Ramos (cell line): ENCODE results near the gene MMEL1.
"Not testable (repeated sequence)": the region's sequence is repeated elsewhere in the genome, so short reads cannot be mapped to it uniquely, and the experiment has no call there.

Source experiments
- in situ Hi-C: fragments of 300-500 bp; cut with MboI; formaldehyde crosslinking; loops from one replicate; pipeline ENCODE4 v1.14.3; 2022; ENCODE audit warnings: low sequenced_read_pairs; ENCODE audit not compliant: unreplicated experiment

Gene MMEL1

DNA sequence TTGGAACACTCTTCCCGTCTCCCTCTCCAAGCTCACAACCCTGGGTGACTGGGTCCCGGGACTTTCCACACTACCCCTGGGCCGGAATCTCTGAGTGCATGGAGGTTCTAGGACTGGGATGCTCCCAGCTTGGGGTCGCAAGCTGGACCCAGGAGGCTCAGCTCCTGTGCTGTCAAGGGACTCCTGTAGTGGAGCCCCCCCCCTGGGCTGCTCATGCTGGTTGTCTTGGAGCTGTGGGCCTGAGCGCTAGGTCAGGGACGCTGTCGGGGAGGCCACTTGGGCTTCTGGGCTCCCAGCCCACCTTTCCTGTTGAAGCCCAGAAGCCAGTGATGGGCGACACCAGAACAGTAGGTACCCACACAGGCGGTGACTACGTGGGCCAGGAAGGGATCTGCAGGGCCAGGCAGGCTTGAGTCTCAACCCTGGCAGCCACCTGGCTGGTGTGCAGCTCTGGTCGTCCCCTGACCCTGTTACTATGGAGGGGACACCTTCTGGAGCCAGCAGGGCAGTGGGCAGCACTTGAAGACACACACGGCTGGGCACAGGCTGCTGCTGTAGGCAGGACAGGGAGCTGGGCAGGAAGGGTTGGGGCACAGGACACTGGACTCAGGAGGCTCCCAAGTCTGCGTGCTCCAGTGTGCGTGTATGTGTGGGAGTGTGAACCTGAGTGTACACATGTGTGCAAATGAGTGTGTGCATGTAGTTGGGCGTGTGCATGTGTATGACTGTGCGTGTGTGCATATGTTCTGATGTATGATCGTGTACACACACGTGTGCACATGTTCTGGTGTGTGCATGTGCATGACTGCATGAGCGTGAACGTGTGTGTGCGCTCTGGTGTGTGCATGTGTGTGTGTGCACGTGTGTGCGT, 3.0 kb downstream of the MMEL1 start:
- in situ Hi-C loops = no loop called here

DNA sequence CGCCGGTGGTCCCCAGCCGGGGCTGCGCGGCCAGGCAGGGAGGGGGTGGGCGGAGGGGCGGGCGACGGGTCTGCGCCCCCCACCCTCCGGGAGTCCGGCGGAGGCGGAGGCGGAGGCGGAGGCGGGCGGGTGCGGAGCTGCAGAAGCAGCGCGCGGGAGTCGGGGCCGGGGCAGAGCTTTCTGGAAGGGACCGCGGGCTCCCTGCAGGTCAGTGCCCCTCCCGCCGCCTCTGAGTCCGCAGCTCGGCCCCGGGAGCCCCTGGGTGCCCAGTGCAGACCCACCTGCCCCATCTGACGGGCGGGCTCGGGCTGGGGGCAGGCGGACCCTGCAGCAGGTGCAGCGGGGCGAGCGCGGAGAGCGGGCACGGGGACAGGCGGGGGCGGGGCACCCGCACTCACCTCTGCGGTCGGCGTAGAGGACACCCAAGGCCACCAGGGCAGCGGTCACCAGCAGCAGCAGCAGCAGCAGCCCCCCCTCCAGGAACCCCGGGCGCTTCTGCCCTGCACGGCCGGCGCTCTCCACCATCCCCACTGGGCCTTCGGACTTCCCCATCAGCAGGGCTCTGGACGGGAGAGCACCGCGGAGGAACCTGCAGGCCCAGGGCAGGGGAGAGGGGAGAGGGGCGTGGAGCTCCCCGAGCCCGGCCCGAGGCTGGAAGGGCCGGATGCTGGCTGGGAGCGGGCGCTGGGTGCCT, 3.7 kb downstream of the MMEL1 start:
- in situ Hi-C loops = no loop called here

DNA sequence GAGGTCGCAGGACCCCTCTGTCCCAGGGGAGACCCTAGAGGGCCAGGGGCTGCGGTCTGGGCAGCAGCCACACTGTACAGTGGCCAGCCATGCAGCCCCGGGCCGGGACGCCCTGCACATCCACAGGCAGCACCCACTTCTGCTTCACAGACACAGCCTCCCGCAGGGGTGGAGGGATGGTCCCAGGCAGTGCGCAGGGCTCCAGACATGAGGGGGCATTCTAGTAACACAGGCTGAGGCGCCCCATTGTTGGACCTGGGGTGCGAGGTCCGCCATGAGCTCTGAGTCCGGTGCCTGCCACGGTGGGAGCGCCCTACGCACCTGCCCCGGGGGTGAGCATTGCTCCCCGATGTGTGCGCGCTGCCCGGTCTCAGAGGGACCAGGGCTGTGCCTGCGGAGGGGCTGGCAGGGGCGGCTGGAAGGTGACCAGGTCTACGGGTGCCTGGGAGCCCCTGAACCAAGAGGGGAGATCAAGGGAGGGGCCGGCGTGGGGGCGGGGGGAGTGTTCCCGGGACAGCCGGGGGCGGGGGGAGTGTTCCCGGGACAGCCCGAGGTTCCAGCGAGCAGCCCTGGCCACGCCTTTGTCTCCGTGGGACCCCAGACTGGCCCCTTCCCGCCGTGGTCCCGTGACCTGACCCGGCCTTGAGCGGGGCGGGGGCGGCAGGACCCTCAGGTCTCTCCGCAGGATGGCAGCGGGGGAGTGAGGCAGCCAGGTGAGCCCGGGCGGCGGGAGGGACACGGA, 4.5 kb downstream of the MMEL1 start:
- in situ Hi-C loops = no loop called here

DNA sequence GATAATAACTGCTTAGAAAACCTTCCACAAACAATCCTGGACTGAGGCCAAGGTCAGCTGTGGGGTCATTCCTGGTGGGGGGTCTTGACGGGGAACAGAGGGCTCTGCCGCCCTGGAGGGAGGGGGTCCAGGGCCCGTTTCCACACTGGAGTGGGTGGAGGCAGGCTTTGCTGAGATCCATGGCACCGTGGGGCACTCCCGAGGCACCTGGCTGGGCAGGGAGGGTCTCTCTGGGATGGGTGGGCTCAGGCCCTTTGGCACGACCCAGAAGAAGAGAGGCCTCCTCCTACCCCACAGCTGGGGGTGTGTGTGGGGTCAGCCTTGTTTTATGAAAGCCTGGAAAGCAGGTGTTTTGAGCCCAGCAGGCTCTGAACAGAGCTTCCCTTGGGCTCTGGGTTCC, 5.1 kb downstream of the MMEL1 start:
- in situ Hi-C loops = no loop called here

DNA sequence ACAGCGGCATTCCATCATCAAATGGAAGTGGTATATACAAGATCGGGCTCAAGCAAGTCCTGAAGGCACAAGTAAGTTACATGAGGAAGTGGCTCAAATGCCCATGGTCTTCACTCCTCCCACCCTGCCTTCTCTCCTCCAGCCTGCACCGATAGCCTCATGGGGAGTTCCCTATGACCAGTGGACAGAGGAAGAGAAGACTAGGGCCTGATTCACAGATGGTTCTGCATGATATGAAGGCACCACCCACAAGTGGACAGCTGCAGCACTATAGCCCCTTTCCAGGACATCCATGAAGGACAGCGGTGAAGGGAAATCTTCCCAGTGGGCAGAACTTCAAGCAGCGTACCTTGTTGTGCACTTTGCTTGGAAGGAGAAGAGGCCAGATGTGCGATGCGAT, 7.1 kb downstream of the MMEL1 start:
- in situ Hi-C loops = not testable (repeated sequence)

DNA sequence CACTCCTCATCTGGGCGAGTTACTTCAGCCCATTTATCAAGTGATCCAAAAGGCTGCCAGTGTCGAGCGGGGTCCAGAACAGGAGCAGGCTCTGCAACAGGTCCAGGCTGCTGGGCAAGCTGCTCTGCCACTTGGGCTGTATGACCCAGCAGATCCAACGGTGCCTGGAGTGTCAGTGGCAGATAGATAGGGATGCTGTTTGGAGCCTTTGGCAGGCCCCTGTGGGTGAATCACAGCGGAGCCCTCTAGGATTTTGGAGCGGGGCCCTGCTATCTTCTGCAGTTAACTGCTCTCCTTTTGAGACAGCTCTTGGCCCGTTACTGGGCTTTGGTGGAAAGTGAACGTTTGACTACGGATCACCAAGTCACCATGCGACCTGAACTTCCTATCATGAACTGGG, 7.5 kb downstream of the MMEL1 start:
- in situ Hi-C loops = no loop called here

DNA sequence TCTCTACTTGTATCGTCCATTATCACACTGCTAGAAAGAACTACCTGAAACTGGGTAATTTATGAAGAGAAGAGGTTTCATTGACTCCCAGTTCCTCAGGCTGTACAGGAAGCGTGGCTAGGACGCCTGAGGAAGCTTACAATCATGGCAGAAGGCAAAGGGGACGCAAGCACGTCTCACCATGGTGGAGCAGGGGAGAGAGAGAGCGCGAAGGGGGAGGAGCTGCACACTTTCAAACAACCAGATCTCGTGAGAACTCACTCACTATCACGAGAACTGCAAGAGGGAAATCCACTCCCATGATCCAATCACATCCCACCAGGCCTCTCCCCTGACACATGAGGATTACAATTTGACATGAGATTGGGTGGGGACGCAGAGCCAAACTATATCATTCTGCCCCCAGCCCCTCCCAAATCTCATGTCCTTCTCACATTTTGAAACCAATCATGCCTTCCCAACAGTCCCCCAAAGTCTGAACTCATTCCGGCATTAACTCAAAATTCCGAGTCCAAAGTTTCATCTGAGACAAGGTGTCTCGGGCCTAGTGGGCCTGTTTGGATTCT, 8.0 kb downstream of the MMEL1 start:
- in situ Hi-C loops = no loop called here

DNA sequence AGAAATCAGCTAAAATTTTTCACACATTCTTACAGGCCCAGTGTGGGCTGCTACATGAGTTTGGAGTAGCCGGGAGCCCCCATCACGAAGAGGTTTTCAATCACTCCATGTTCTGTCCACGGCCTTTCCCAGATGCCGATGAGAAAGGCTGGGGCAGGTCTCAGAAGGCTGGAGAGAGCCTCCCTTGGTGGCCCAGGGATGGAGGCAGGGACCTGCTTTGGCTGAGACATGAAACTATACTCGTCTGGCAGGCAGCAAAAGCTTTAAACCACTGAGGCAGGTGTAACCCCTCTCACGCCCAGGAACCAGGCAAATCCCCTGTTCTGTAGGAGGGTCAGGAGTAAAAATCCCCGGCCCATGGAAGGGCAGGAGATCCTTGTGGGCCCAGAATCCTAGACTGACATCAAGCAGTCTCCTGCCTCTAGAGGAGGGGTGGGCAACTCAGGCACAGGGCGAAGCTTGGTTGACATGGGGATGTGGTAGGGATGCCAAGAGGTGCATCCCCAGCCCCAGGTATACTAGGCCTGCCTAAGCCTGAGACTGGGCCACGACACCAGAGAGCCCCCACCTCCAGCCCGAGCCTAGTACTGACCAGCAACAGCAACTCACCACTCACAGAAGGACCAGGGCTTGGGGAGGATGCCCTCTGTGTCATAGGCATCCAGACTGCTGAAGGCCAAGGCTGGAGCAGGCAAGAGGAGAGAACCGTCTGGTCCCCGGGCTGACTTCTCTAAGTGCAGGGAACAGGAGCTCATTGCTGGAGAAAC, 9.1 kb downstream of the MMEL1 start:
- in situ Hi-C loops = no loop called here

DNA sequence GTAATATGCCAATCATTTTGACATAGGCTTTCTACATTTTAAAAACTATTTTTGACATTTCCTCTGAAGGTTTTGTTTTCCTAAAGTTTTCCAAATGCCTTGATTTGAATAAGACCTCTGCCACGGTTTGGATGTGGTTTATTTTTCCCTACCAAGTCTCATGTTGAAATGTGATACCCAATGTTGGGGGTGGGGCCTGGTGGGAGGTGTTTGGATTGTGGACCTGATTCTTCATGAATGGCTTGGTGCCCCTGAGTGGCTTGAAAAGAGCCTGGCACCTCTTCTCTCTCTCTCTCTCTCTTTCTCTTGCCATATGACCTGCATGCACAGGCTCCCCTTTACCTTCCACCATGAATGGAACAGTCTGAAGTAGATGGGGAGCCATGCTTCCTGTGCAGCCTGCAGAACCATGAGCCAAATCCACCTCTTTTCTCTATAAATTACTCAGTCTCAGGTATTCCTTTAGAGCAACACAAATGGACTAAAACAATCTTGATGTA, 14.8 kb downstream of the MMEL1 start:
- in situ Hi-C loops = no loop called here

DNA sequence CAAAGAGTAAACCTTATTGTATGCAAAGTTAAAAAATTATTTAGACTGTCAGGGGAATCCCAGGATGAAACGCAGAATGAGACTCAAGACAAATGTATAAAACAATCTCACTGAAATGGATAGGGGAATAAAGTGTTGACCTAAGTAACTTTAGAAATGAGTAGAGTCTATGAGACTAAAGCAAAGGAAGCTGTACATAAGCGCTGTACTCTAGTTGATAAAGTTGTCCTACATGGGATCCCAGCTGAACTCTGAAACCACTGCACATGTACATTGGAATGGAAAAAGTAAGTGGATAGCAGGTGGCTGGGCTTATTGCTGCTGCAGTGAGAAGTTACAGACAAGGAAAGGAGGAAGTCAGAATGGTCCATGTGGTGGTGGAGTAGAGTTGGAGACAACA, 18.7 kb downstream of the MMEL1 start:
- in situ Hi-C loops = no loop called here

DNA sequence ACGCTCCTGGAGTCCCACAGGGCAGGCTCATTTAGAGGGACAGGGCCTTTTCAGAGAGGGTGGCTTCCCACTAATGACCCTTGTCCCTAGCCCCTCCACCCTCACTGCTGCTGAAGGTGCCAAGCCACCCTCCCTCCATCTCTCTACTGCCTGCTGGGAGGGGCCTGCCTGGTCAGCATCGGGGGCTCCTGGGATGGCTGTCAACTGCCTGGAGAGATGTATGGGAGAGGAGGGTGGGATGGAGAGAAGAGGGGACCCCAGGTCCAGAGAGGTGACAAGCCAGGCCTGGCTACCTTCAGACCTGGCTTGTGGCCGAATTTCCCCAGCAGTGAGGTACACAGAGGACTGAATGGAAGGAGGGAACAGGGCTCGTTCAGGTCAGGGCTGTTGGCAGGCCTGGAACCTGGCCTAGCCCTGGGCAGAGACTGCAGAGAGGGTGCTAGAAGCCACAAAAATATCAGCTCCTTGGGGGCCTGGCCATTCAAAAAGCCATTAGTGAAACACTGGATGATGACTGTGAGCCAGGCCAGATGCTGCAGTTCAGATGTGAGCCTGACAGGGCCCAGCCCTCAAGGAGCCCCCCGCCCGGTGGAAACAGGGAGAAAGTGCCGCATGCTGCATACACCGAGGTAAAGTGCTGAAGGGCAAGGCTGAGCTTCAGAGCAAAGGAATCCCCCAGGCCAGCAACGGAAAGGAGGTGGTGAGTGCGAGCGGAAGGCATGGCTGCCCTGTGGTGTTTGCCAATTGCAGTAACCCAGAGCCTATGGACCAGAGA, 20.0 kb downstream of the MMEL1 start:
- in situ Hi-C loops = no loop called here

DNA sequence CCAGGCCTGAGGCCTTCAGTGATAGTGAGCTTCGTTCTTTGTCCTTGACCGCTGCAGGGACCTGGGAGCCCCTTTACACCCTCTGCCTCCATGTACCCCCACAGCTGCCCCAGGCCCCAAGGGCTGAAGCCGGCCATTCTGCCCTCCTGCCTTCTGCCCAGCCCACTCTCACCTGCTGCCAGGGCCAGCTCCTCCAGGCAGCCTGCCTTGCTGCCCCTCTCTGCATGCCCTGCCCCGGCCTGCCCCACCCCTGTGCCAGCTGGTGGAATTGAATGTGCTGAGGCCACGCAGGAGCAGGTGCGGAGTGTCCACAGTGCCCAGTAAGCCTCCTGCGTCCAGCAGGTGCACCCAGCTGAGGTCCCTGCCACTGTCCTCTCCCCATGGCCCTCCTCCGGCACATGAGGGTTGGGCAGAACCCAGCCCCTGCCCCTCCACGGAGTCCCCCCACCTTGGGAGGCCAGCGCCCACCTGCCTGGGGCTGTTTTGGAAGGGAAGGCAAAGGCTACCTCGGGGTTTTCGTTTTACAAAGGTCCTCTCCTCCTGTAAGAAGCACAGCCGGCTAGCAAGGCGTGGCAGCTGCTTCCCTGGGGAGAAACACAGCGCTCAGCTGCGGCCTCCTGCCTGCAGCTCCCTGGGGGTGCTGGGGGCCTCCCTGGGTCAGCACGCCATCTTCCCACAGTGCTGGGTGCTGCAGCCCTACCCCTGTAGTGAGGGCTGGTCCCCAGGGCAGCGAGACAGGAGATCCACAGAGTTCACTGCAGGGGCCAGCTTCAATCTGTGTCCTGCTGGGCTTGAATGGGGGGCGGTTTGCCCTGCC, 21.0 kb downstream of the MMEL1 start:
- in situ Hi-C loops = no loop called here

DNA sequence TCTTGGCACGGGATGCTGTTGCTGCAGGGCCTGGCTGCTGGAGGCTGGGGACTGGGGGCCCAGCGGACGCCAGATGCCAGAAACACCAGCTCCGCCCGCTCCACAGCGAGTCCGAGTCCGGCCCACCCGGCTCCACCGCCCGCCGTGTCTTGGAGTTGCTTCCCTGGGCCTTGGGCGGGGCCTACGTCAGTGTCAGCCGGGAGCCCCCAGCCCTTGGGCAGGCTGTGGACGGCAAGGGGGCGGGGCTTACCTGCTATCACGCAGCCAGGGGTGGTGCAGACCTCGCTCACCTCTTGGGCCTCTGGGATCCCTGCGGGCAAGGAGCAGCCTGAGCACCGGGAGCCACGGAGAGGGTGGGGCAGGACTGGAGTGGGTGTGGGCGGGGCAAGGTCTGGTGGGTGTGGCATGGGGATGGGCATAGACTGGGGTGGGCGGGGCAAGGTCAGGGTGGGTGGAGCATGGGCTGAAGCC, 21.8 kb downstream of the MMEL1 start:
- in situ Hi-C loops = no loop called here

DNA sequence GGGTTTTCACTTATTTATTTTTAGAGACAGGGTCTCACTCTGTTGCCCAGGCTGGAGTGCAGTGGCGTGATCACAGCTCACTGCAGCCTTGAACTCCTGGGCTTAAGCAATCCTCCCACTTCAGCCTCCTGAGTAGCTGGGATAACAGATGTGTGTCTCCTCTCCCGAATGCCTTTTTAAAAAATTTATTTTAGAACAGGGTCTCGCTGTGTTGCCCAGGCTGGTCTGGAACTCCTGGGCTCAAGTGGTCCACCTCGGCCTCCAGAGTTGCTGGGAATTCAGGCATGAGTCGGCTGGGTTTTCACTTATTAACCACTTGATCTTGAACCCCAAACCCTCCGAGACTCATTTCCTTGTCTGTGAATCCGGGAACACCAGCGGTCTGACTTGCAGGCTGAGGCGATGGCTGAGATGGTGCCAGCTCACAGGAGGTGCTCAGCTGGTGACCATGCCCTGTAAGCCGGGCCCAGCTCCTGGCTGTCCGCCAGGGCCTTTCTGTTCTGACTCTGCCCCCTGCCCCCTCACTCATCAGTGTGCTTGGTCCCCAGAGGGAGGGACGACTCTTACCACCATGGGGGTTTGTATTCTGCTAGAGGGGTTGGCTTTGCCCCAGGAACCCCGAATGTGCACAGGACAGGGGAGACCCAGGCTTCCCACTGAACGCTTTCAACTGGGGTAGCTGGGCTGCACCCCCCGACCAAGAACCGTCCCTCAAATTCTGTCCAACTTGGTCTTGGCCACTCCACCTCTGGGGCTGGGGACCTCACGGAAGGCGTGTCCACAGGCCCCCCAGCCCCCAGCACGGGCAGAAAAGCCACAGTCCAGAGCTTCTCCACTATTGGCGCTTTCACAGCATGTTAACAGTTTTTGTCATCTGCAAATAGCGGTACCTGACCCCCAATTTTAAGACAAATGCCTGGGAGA, 22.5 kb downstream of the MMEL1 start:
- in situ Hi-C loops = no loop called here

DNA sequence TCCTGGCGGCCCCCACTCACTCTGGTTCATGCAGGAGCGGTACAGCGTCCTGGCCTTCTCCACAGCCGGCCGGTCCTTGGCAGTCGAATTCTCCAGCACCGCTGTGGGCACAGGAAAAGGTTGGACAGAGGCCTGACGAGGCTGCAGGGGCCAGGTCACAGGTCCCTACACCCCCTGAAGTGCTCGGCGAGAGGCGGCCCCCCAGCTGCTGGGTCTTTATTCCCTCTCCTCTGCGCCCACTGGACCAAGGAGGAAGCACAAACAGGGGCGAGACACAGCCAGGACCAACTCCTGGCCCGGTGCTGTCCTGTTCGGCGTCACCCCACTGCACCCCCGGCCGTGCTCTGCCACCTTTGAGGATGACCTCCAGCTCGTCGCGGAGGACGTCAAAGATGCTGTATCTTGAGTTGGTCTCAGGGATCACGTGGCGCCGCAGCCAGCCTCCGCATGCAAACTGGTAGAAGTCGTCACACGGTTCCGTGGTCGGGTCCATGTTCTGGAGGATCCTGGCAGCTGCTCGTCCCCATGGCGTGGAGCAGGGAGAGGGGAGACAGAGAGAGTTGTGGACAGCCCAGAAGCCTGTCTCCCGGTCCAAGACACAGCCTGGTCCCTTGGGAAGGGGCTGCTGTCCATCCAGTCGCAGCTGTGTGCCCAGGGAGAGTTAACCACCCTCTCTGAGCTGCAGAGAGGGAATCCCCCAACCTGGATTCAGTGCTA, 23.3 kb downstream of the MMEL1 start:
- in situ Hi-C loops = no loop called here

DNA sequence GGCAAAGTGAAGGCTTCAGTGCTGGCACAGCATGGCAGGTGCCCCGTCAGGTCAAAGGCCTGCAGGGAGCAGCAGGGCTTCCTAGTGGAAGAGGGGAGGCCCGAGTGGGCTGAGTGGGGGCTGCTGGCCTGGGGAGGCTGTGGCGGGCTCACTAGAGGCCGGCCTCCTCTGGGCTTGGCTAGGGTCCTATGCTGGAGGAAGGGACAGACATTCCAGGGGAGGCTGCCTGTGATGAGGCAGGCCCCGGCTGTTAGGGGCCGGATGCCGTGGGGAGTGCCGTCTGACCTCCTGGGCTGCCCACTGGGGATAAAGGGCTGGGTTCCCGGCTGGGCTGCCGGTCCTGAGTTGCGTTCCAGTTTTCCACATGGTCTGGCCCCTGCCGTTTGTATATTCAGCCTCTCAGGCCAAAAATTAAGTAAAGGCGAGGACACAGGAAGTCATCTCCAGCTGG, 25.1 kb downstream of the MMEL1 start:
- in situ Hi-C loops = no loop called here
